Measurements from ENCODE around the gene PITPNM3.

DNA sequence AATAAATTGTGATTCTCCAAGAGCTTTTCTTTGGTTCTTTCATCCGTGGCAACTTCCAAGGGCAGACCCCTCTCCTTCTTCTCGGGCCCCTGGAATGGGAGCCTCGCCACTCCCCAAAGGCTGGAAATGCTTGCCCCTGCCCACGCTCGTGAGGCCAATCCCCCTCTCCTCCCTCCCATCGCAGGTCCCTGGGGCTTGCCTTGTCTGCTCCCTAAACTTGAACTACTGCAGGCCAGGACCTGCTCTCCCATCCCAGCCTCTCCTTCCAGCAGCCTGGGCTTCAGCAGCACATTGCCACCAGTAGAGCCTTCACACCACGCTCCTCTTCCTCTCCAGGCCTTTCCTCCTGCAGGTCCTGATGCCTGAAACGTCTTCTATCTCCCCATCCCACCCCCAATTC is 11.1 kb downstream of the PITPNM3 start:
- TF ChIP-seq, protein P1, sequence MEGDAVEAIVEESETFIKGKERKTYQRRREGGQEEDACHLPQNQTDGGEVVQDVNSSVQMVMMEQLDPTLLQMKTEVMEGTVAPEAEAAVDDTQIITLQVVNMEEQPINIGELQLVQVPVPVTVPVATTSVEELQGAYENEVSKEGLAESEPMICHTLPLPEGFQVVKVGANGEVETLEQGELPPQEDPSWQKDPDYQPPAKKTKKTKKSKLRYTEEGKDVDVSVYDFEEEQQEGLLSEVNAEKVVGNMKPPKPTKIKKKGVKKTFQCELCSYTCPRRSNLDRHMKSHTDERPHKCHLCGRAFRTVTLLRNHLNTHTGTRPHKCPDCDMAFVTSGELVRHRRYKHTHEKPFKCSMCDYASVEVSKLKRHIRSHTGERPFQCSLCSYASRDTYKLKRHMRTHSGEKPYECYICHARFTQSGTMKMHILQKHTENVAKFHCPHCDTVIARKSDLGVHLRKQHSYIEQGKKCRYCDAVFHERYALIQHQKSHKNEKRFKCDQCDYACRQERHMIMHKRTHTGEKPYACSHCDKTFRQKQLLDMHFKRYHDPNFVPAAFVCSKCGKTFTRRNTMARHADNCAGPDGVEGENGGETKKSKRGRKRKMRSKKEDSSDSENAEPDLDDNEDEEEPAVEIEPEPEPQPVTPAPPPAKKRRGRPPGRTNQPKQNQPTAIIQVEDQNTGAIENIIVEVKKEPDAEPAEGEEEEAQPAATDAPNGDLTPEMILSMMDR (IDR thresholded peaks at IDR 0.05), result no peak
- no peak for TF ChIP-seq POLR2AphosphoS5 (IDR thresholded peaks at IDR 0.05)
